Measurements from ENCODE around the gene UTP25.
"Not testable (repeated sequence)": the region's sequence is repeated elsewhere in the genome, so short reads cannot be mapped to it uniquely, and the experiment has no call there.

UTP25 gene

GRCh38 chr1:209875515-209875914 lies 47.7 kb downstream of the UTP25 start:
- DNase-seq: no peak

DNA sequence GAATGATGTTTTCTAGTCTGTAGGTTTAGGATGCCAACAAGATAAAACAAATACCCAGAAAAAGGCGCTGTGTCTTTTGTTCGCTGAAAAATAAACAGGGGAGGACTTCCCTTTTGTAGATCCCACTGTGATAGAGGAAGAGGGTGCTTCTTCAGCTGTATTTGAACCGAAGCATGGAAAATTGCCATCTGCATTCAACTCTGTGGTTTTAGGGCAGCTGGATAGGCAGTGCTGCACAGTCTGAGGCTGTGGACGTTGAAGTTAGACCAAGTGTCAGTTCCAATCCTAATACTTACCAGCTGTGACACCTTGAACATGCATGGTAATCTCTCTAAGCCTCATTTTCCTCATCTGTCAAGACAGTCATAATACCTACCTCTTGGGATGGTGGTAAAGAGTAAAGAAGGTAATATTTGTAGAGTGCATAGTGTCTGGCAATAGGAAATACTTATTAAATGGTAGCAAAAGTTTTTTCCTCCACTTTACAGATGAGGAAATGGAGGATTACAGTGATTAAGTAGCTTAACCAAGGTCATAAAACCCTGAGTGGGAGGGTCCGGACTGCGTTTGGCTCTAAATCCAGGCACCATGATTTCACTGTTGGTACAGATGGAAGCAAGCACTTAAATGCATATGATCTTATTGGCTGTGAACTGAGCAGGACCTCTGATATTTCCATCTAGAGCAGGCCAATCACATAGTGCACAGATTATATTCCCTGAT lies 48.5 kb downstream of the UTP25 start:
- no peak for DNase-seq

GRCh38 chr1:209877087-209877764 lies 49.5 kb downstream of the UTP25 start:
- no peak for DNase-seq

DNA sequence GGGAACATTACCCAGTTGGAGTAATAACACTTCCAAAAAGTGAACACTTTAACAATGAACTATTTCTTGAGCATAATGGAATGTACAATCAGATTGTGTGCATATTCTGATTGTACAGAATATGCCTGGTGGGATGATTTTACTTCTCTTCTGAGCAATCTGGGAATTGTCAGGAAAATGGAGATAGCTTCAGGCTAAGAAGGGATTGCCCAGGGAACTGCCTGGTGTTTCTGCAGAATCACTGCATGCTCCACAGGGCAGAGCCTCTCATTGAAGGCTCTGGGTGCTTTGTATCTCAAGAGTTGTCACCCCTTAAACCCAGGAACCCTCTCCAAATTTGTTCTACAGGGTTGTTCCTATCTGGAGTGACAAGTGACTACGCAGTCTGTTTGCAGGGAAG lies 51.2 kb downstream of the UTP25 start:
- no peak for DNase-seq

- DNase-seq: no peak
These were observed 51.8 kb downstream of the UTP25 start for GRCh38 chr1:209879539-209879938.

- no peak for DNase-seq
These were observed 52.3 kb downstream of the UTP25 start for GRCh38 chr1:209880031-209880430.

GRCh38 chr1:209881619-209882018 lies 53.8 kb downstream of the UTP25 start:
- no peak for DNase-seq

DNA sequence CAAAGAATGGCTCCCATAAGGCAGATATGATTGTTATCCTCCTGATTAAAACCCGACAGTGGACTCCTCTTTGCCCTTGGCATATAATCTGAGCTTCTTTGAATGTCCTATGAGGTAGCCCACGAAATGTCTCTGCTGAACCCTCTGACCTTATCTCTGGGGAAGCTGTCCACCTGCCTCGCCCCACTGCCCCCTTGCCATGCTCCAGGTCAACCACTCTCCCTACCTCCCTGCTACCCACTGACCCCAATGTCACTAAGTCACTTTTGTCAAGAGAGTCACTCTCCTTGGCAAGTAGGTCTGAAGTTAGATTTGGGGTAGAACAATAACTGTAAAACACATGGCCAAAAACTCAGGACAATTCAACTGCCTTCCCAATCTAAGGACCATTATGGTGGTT lies 54.5 kb downstream of the UTP25 start:
- no peak for DNase-seq

DNA sequence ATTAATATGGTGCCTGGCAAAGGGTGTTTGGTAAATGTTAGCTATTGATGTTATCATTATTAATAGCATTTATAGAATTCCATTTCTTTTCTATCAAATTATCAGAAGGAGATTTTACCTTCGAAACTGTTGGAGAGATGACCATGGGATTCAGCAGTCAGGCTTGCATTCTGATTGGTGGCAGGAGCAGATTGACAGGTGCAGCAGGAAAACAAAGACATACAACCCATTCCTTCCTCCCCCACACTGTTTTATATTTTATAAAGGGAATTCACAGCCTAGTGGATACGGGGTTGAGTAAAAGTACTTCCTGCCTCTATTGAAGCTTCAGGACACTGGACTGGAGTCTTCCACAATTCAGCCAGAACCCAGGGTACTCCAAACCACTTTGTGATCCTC lies 55.2 kb downstream of the UTP25 start:
- no peak for DNase-seq

GRCh38 chr1:209883341-209883971 lies 55.7 kb downstream of the UTP25 start:
- DNase-seq: no peak

- DNase-seq: no peak
These were observed 56.5 kb downstream of the UTP25 start for GRCh38 chr1:209884249-209884648.

GRCh38 chr1:209884665-209885117 lies 56.9 kb downstream of the UTP25 start:
- peak; percentile 48 for DNase-seq

GRCh38 chr1:209885403-209886218 lies 57.8 kb downstream of the UTP25 start:
- no peak for DNase-seq

GRCh38 chr1:209886219-209886536 lies 58.4 kb downstream of the UTP25 start:
- DNase-seq: no peak

- DNase-seq: not testable (repeated sequence)
These were observed 60.7 kb downstream of the UTP25 start for GRCh38 chr1:209888291-209889076.

GRCh38 chr1:209889077-209889418 lies 61.3 kb downstream of the UTP25 start:
- no peak for DNase-seq

DNA sequence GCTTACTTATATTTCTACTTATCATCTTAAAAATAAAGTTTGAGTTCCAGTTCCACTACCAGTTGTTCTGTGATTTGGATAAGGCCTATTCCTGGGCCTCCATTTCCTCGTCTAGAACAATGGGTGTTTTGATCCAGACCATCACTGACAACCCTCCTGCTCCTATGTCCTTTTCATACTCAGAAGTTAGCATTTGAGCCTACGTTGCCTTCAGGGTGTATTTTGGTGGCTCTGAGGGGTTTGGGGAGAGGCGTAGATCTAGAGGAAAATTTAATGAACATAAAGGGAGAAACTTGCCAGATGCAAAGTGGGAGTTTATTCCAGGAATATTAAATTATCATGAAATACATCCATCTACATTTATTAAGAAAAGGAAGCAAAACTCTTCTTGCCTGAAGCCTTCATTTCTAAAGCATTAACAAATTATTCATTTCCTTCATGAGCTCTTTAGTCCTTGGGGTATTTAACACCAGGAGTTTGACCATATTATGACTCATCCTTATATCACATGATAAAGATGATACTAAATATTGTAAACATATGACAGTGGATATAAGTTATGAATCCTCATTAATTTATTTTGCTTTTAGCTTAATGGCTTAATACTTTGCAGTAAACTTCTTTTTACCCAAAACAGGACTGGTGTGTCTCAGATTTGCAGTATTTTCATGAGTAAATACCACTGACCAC lies 63.0 kb downstream of the UTP25 start:
- DNase-seq: no peak

GRCh38 chr1:209893751-209894150 lies 66.0 kb downstream of the UTP25 start:
- DNase-seq: no peak

GRCh38 chr1:209895709-209896108 lies 67.9 kb downstream of the UTP25 start:
- DNase-seq: no peak

- no peak for DNase-seq
These were observed 68.6 kb downstream of the UTP25 start for GRCh38 chr1:209896346-209896745.

DNA sequence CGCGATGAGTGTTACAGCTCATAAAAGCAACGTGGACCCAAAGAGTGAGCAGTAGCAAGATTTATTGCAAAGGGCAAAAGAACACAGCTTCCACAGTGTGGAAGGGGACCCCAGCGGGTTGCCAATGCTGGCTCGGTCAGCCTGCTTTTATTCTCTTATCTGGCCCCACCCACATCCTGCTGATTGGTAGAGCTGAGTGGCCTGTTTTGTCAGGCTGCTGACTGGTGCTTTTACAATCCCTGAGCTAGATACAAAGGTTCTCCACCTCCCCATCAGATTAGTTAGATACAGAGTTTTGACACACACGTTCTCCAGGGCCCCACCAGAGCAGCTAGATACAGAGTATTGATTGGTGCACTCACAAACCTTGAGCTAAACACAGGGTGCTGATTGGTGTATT lies 70.5 kb downstream of the UTP25 start:
- DNase-seq: not testable (repeated sequence)

GRCh38 chr1:209898851-209899250 lies 71.1 kb downstream of the UTP25 start:
- DNase-seq: not testable (repeated sequence)

Data from SIG-M5 (cell line).